Activated CD8-positive, alpha-beta memory T cell treated with anti-CD3 and anti-CD28 coated beads, Interleukin-2, amount 10 ng/mL, durations not matched to agents 7 days and 5 days (primary cell): ENCODE results near the gene ZFYVE28. TPM values are rescaled to one million over a fixed set of nuclear protein-coding genes. Genes with fewer than 3 reads are reported as not detected.

ENCODE experiments used
- ATAC-seq: fragments of 150-1000 bp; cut with Tn5 transposase; one replicate; pipeline ENCODE4 v1.10.0; 2021; ENCODE audit warnings: moderate library complexity
- CTCF ChIA-PET: fragments of 350-600 bp; sonication (Branson Sonifier 250); formaldehyde crosslinking; loops from one replicate; lab custom pipeline; 2021; ENCODE audit warnings: antibody characterized with exemption; lab: Charles Lee
- DNase-seq: peaks from one replicate; pipeline ENCODE4 v3.0.0-alpha.2; 2020
- H3K27ac Mint-ChIP-seq: one replicate; pipeline ENCODE4 v1.8.0; 2021; ENCODE audit warnings: mild to moderate bottlenecking, mixed read lengths
- H3K27me3 Mint-ChIP-seq: one replicate; pipeline ENCODE4 v1.8.0; 2021; ENCODE audit warnings: mixed read lengths
- H3K36me3 Mint-ChIP-seq: one replicate; pipeline ENCODE4 v1.8.0; 2021; ENCODE audit warnings: mild to moderate bottlenecking, mixed read lengths
- H3K4me1 Mint-ChIP-seq: one replicate; pipeline ENCODE4 v1.8.0; 2021; ENCODE audit warnings: mixed read lengths
- H3K4me3 Mint-ChIP-seq: one replicate; pipeline ENCODE4 v1.8.0; 2021; ENCODE audit warnings: mild to moderate bottlenecking, moderate library complexity, mixed read lengths
- H3K9me3 Mint-ChIP-seq: one replicate; pipeline ENCODE4 v1.8.0; 2022; ENCODE audit warnings: low read depth, mixed read lengths
- total RNA-seq, 2 experiments: library from RNA; stranded (reverse); gene quantifications; one replicate each; pipeline ENCODE4 v1.2.3, GENCODE V29; 2021

The ZFYVE28 gene
- total RNA-seq, 2 experiments from 2014 or later, result 12.5 to 30.3 TPM

DNA sequence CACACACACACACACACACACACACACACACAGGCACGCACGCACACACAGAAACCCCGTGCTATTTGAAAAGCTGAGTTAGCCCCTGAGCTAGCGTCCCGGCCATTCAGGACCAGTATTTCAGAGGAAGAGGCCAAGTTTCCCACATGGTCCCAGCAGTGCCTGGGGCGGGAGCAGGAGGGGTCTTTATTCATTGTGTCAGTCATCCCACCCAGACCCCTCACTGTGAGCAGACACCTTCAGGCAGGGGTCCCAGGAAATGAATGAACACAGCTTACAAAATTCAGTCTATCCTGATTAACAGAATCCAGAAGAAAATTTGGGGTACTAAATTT is 58.1 kb downstream of the ZFYVE28 start:
- Mint-ChIP-seq H3K27me3 (no peaks in the 10 kb centered on the region), H3K36me3 (no peaks in the 10 kb centered on the region), H3K4me1 (peaks cover 3% of the 10 kb centered on the region), H3K9me3 (no peaks in the 10 kb centered on the region), H3K4me3 (no peak overlapping the region), H3K27ac (no peak overlapping the region)
- ATAC-seq, result no peak
- CTCF ChIA-PET, result interaction anchor here (0.8 to 1.0 kb wide), 2 partner anchors 59 to 140 kb away, joined by 4 read pairs; partner anchors contain the start of gene CFAP99
- no peak for DNase-seq

DNA sequence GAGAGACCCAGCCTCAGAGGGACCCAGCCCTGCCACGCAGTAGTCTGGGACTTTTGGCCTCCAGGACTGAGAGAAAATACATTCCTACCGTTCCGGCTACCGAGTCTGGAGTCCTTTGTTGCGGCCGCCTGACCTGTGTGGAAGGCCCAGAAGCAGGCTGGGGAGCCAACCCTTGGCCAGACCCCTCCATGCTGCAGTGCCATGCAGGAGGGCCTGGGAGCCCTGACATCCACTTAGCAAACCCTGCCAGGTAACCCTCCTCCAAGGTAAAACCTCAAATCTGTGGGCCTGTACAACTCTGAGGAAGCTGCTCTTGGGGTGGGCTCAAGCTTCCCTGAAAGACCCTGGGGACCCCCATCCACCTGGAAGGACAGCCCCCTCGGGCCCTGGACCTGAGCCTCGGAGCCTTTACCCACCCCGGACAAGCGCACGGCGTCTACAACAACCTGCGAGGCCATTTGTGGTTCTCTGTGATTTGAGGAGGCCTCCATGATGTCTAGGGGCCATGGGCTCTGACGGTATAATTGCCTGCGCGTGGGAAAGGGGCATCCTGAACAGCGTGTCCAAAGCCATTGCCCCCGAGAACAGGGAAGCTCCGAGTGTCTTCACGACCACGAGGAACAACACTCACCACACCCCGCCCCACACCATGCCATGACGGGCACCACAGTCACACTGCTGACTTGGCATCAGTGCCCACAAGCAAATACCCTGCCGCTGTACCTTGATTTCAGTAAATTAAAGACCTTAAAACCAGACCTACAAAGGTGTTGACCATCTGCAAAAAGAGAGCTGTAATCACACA is 58.7 kb downstream of the ZFYVE28 start:
- H3K27ac Mint-ChIP-seq, result no peak overlapping the region

DNA sequence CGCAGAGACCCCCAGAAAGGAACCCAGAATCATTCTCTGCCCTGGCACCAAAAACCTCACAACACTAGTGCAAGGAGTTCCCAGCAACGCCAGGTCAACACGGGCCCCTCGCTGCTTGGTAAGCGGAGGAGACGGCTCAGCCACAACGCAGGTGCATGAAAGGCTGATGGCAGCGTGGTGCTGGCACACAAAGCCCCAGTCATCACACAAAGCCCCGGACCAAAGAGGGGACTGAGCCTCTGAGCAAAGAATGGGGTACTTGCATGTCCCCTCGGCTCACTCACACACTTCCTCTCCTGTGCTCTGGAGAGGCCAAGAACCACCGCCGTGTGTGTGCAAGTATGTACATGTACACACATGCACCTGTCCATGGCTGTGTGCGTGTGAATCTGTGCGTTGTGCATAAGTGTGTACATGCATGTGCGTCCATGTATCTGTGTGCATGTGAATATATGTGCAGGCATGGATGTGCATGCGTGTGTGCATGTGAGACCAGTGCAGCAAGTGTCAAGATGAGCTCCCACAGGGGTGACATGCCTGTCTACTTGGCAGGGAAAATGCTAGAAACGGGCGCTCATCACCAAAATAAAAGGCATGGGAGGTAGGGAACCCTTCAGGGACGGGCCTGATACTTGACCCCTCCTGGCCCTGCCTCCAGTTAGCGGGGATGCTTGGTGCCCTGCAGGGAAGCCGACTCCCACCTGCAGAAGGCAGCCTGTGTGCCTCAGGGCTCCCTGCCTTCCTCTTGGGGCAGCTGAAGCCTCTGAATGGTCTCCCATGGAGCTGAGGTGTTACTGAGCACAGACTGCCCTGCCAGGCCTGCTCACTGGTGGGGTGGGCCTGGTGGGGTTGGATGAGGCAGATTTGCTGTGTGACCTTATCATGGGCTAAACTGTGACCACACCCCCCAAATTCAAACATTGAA is 60.4 kb downstream of the ZFYVE28 start:
- no peaks in the 10 kb centered on the region for H3K9me3 Mint-ChIP-seq
- H3K27me3 Mint-ChIP-seq, result no peaks in the 10 kb centered on the region
- CTCF ChIA-PET, result no interaction called here
- no peaks in the 10 kb centered on the region for H3K36me3 Mint-ChIP-seq
- H3K27ac Mint-ChIP-seq, result no peak overlapping the region
- DNase-seq, result no peak
- peaks cover 4% of the 10 kb centered on the region for H3K4me1 Mint-ChIP-seq
- no peak for ATAC-seq
- no peak overlapping the region for H3K4me3 Mint-ChIP-seq

More for the DNA sequence above, 58.7 kb downstream of the ZFYVE28 start:
- peaks cover 4% of the 10 kb centered on the region for H3K4me1 Mint-ChIP-seq
- ATAC-seq (no peak), DNase-seq (no peak)
- H3K27me3 Mint-ChIP-seq, result no peaks in the 10 kb centered on the region
- H3K36me3 Mint-ChIP-seq, result no peaks in the 10 kb centered on the region
- no peak overlapping the region for H3K4me3 Mint-ChIP-seq
- CTCF ChIA-PET, result interaction anchor here (0.8 to 1.0 kb wide), 2 partner anchors 59 to 140 kb away, joined by 4 read pairs; partner anchors contain the start of gene CFAP99
- no peaks in the 10 kb centered on the region for H3K9me3 Mint-ChIP-seq

DNA sequence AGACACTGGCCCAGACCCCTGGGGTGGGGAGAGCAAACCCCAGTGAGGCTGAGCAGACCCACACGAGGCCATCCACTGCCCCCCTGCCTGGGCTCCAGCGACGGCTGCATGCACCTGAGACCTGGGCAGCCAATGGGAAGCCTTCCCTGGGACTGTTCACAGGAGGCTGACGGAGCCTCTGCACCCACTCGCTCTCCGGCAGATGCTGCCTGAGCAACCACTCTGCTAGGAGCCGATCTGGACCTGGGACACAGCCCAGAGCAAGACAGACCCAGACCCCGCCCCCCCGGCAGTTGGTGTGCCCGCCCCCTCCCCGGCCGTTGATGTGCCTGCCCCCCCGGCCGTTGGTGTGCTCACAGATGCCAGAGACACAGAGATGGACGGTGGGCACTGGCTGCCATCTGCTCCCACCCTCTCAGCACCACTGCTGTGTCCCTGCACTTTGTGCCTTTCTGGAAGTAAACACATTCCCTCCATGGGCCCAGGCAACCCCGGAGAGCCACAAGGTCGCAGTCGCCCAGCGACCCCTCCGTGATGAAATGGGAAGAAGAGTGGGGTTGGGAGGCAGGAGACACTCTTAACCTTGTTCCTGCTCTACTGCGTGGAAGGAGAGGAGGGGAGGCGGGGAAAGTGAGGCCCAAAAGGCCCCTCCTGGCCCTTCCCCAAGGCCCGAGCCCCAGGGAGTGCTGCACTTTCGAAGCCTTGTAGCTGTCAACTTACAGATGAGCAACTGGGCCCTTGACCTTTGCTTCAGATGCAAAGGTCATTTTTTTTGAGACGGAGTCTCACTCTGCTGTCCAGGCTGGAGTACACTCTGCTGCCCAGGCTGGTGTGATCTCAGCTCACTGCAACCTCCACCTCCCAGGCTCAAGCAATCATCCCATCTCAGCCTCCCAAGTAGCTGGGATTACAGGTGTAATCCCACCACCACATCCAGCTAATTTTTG is 62.0 kb downstream of the ZFYVE28 start:
- H3K4me3 Mint-ChIP-seq, result no peak overlapping the region

DNA sequence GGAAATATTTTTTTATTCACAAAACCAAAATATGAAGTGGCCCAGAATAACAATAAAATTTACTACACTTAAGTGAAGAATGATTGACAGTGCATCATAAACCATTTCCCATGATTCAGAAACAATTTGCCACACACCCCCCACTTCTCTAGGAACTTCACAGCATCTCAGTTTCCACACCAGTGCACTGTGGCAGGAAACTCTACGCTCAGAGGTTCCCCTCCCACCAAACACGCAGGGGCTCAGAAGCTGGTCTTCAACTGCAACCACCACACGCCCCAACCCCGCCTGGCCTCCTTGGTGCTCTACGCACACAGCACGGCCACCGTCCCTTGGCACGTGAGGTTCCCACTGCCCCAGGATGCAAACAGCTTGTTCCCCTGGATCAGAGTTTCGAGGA is 63.7 kb downstream of the ZFYVE28 start:
- ATAC-seq (no peak), DNase-seq (no peak)

More for the DNA sequence above, 62.0 kb downstream of the ZFYVE28 start:
- Mint-ChIP-seq H3K27me3 (no peaks in the 10 kb centered on the region), H3K4me1 (peaks cover 4% of the 10 kb centered on the region), H3K36me3 (no peaks in the 10 kb centered on the region), H3K9me3 (no peaks in the 10 kb centered on the region), H3K27ac (no peak overlapping the region)
- ATAC-seq (no peak), DNase-seq (no peak)
- CTCF ChIA-PET, result no interaction called here

DNA sequence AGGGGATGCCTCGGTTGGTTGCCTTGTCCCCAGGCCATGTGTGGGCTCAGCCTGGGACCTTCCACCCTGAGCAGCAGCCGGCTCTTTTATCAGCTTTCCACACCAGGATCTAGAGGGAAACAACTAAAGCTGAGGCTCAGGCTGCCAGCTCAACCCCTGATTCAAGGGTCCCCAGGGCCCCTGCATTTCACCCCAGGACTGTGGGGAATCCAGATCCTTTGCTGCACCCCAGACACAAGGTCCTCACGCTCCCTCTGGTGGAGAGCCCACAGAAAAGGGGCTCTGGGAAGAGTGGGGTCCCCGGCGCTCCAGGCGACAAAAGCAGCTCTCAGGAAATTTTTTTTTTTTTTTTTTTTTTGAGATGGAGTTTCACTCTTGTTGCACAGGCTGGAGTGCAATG is 64.3 kb downstream of the ZFYVE28 start:
- H3K9me3 Mint-ChIP-seq, result no peaks in the 10 kb centered on the region
- no peak for ATAC-seq
- H3K36me3 Mint-ChIP-seq, result no peaks in the 10 kb centered on the region
- H3K4me3 Mint-ChIP-seq, result no peak overlapping the region
- no peak overlapping the region for H3K27ac Mint-ChIP-seq
- peaks cover 4% of the 10 kb centered on the region for H3K4me1 Mint-ChIP-seq
- no peak for DNase-seq
- no peaks in the 10 kb centered on the region for H3K27me3 Mint-ChIP-seq
- CTCF ChIA-PET, result interaction anchor here (0.7 to 1.0 kb wide), 3 partner anchors 63 to 290 kb away, joined by 3 read pairs; no protein-coding TSS in a partner anchor

More for the DNA sequence above, 63.7 kb downstream of the ZFYVE28 start:
- no peaks in the 10 kb centered on the region for H3K9me3 Mint-ChIP-seq
- H3K27me3 Mint-ChIP-seq, result no peaks in the 10 kb centered on the region
- H3K4me1 Mint-ChIP-seq, result peaks cover 4% of the 10 kb centered on the region
- CTCF ChIA-PET, result interaction anchor here (0.9 to 1.0 kb wide), 3 partner anchors 64 to 134 kb away, joined by 3 read pairs; no protein-coding TSS in a partner anchor
- no peak overlapping the region for H3K27ac Mint-ChIP-seq
- H3K4me3 Mint-ChIP-seq, result no peak overlapping the region
- H3K36me3 Mint-ChIP-seq, result no peaks in the 10 kb centered on the region

DNA sequence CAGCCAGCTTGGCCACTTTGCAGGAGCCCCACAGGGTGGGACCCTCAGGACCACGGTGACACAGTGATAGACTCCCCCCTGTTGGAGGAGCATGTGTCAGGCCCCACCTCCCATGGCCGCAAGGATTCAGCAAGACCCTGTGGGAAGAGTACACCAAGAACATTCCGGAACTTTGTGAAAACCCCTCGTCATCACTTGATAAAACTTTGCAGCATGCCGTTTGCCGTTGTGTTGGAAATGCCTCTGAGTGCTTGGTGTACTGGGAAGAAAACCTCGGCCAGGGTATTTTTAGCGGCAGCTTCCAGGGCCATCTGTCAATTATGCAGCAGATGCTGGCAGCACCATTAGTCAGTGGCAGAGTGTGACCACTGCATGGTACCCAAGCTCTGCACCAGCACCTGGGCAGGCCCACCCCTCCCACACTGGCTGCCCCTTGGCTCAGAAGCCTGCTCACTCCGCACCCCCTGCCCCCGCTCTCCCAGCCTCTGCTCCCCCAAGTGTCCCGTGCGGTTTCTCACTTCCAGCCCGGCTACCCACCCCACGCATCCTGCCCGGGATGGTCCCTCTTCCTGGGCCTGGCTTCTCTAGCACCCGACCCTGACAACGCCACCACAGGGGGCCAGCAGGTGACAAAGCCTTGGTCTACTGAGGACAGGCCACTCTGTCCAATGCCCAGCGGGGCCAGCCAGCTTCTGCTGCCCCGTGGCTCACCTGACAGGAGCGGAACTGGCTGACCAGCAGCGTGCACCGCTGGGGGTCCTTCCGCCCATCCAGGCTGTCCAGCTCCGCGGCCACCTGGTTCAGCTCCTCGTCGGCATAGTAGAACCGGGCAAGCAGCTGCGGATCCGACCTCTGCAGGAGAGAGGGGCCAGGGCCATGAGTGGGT is 65.0 kb downstream of the ZFYVE28 start:
- CTCF ChIA-PET, result interaction anchor here (0.7 to 1.0 kb wide), 3 partner anchors 63 to 291 kb away, joined by 3 read pairs; no protein-coding TSS in a partner anchor

DNA sequence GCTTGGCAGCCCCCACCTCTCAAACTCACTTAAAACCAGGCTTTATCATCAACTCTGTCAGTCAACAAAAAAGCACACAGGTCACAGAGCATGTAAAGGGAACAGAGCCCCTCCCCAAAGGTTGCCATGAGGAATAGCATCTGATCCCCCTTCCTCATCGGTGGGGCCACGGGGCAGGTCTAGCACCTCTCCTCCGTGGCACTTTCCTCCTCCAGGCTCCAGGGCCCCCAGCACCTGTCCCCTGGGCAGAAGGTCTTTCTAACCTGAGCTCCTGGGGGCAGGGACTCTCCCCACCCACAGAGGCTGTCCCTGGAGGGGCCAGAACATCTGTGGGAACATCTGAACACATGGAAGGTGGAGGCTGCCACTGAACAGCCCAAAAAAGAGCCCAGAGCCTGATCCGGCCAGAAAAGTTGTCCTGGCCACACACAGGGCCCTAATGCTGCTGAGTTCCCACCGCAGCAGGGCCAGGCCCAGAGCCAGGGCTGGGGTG is 65.7 kb downstream of the ZFYVE28 start:
- H3K4me1 Mint-ChIP-seq, result peaks cover 4% of the 10 kb centered on the region
- H3K36me3 Mint-ChIP-seq, result no peaks in the 10 kb centered on the region
- H3K27ac Mint-ChIP-seq, result no peak overlapping the region
- no peaks in the 10 kb centered on the region for H3K9me3 Mint-ChIP-seq
- CTCF ChIA-PET, result no interaction called here
- H3K4me3 Mint-ChIP-seq, result no peak overlapping the region
- no peaks in the 10 kb centered on the region for H3K27me3 Mint-ChIP-seq
- no peak for DNase-seq
- no peak for ATAC-seq

More for the DNA sequence above, 65.0 kb downstream of the ZFYVE28 start:
- no peak overlapping the region for H3K27ac Mint-ChIP-seq
- H3K36me3 Mint-ChIP-seq, result no peaks in the 10 kb centered on the region
- ATAC-seq, result no peak
- H3K27me3 Mint-ChIP-seq, result no peaks in the 10 kb centered on the region
- H3K4me3 Mint-ChIP-seq, result no peak overlapping the region
- H3K4me1 Mint-ChIP-seq, result peaks cover 4% of the 10 kb centered on the region
- H3K9me3 Mint-ChIP-seq, result no peaks in the 10 kb centered on the region
- no peak for DNase-seq

DNA sequence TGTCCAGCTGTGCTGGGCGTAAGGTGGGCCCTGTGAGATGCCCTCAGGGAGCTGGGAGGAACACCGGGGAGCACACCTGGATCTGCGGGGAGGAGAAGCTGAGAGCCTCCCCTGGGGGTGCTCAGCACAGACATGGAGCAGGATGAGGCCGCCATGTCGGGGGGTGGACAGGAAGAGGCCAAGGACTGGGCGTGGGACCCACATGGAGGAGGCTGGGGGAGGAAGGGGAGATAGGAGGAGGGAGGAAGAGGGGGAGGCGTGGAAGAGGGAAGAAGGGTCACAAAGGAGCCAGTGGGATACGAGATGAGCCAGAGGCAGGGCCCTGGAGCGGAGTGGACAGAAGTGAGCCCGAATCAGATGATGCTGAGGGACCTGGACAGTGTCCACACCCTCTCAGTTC is 66.3 kb downstream of the ZFYVE28 start:
- CTCF ChIA-PET, result no interaction called here

DNA sequence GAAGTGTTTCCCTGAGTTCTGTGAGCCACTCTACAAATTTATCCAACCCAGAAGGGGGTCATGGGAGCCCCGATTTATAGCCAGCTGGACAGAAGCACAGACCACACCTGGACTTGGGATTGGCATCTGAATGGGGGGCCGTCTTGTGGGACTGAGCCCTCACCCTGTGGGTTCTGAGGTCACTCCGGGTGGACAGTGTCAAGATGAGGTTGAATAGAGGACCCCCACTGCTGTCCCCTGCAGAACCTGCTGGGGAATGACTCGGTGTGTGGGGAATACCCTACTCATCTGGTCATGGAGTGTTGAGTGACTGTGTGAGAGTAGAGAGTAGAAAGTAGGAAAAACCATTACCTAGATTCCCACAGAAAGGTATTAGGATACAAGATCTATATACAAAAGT is 67.5 kb downstream of the ZFYVE28 start:
- ATAC-seq (no peak), DNase-seq (peak; percentile 37)
- peaks cover 3% of the 10 kb centered on the region for H3K9me3 Mint-ChIP-seq
- H3K4me3 Mint-ChIP-seq, result no peak overlapping the region
- CTCF ChIA-PET, result no interaction called here
- no peaks in the 10 kb centered on the region for H3K27me3 Mint-ChIP-seq
- no peak overlapping the region for H3K27ac Mint-ChIP-seq
- peaks cover 8% of the 10 kb centered on the region for H3K4me1 Mint-ChIP-seq
- H3K36me3 Mint-ChIP-seq, result peaks cover 6% of the 10 kb centered on the region

More for the DNA sequence above, 66.3 kb downstream of the ZFYVE28 start:
- no peak overlapping the region for H3K4me3 Mint-ChIP-seq
- no peak overlapping the region for H3K27ac Mint-ChIP-seq
- H3K4me1 Mint-ChIP-seq, result peaks cover 6% of the 10 kb centered on the region
- DNase-seq, result peak; percentile 23
- H3K9me3 Mint-ChIP-seq, result no peaks in the 10 kb centered on the region
- no peaks in the 10 kb centered on the region for H3K27me3 Mint-ChIP-seq
- ATAC-seq, result no peak
- peaks cover 2% of the 10 kb centered on the region for H3K36me3 Mint-ChIP-seq

DNA sequence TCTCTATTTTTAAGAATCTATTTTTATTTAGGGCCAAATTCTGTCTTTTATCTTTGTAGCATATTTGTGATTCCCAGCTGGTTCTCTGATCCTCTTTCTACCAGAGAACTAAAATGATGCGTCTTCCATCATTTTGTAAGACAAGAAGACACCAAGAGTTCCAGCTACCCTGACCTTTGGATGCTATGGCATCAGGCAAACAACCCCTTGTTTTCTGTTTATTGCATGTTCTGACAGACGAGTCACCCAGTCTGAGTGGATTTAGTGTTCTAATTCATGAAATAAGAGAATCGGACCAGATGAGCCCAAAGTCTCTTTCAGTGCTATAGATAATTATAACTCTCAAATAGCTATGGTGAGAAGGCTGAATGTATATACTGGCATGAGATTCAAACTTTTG is 69.7 kb downstream of the ZFYVE28 start:
- H3K9me3 Mint-ChIP-seq, result peaks cover 6% of the 10 kb centered on the region
- H3K27ac Mint-ChIP-seq, result no peak overlapping the region
- CTCF ChIA-PET, result interaction anchor here (1.9 kb wide), 1 partner anchor 129 kb away, joined by 5 read pairs; no protein-coding TSS in a partner anchor
- DNase-seq (no peak), ATAC-seq (no peak)
- peaks cover 13% of the 10 kb centered on the region for H3K36me3 Mint-ChIP-seq
- peaks cover 4% of the 10 kb centered on the region for H3K4me1 Mint-ChIP-seq
- H3K27me3 Mint-ChIP-seq, result no peaks in the 10 kb centered on the region
- no peak overlapping the region for H3K4me3 Mint-ChIP-seq

DNA sequence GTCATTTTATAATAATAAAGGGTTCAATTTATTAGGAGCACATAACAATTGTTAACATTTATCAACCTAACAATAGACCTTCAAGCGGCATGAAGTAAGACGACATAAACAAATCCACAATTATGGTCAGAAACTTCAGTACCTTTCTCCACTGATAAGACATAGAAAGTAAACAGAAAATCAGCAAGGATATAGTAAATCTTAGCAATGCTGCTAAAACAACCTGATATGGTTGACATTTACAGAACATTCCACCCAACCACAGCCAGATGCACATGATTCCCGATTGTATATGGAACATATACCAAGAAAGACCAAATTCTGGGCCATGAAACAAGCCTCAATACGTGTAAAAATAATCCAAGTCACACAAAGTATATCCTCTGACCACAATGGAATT is 71.3 kb downstream of the ZFYVE28 start:
- Mint-ChIP-seq H3K4me1 (peaks cover 4% of the 10 kb centered on the region), H3K9me3 (peaks cover 6% of the 10 kb centered on the region), H3K4me3 (no peak overlapping the region), H3K27ac (no peak overlapping the region), H3K36me3 (peaks cover 13% of the 10 kb centered on the region), H3K27me3 (no peaks in the 10 kb centered on the region)
- CTCF ChIA-PET, result no interaction called here
- no peak for DNase-seq
- no peak for ATAC-seq
